GM19025 (cell line): ENCODE data around the gene NKAIN2.
"Not testable (repeated sequence)": the region's sequence is repeated elsewhere in the genome, so short reads cannot be mapped to it uniquely, and the experiment has no call there.

Source experiments
- ATAC-seq: cut with Tn5 transposase; IDR thresholded peaks from one replicate; pipeline ENCODE4 v1.9.1; 2021; ENCODE audit warnings: mild to moderate bottlenecking, low read depth, moderate library complexity; ENCODE audit not compliant: unreplicated experiment

Gene NKAIN2

DNA sequence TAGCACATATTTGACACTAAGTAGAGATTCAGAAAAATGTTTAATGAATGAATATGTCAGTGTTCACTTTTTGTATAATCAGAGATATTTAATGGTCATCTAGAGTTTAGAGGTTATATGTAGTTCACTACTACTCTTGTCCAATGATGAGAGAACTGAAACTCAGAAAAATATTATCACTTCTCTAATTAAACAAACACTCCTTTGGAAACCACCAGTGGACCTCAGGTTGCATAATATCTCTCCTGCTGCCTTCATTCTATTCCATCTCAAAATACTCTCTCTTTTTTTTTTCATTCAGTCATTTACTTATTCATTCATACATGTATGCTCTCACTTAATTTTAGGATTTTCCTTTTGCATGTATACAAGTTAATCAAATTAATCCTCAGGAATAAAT is 735.4 kb downstream of the NKAIN2 start:
- ATAC-seq: no peak

DNA sequence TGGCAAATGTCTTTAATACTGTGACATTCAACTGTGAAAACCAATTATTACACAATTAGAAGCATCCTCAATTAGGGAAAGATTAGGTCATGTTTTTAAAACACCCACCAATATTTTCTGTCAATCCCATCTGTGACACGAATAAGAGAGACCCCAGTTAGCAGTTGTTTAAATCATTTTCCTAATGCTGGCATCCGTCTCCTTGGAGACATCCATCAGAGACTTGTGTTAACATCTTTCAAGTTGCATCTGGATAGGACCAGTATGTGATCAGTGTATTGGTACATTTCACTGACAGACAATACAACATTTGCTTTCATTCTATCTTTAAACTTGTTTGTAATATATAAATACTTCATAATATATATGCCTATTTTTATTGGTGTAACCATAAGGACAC is 737.9 kb downstream of the NKAIN2 start:
- no peak for ATAC-seq

DNA sequence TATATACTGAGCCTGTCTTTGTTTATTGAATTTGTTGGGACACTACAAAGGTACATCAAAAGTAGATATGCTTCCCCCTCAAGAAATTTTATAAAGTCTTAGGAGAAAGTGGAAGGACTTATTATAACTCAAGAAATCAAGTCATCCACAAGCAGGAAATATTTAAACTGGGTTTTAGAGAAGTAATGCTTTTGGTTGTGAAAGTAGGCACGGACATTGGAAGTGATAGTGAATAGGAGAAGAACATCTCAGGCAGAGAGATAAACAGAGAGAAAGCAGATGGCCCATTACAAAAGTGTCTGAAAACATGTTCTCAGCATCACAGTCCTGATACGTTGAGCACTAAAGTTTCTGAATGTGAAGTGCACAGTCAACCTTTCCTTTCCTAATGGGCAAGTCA is 742.9 kb downstream of the NKAIN2 start:
- ATAC-seq: no peak

DNA sequence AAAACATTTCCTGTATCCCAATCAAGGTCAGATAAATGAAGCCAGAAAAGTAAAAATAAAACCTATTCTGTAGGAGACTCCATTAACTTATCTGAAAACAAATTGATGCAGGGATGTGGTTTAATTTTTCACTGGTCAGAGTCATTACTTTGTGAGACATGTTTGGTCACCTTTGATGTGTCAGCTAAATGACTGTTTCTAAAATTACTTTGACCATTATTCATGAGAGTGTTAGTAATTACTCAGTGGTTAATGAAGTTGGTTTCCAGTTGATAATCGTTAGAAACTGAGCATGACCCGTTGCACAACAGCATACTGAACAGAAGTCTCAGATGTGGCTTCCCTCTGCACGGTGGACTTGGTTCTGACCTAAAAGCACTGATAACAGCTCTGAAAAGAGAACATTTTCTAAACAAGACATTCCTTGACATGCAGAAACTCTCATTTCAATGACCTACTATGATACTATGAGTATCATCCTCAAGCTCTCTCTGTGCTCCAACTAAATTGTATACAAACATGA is 748.1 kb downstream of the NKAIN2 start:
- no peak for ATAC-seq

DNA sequence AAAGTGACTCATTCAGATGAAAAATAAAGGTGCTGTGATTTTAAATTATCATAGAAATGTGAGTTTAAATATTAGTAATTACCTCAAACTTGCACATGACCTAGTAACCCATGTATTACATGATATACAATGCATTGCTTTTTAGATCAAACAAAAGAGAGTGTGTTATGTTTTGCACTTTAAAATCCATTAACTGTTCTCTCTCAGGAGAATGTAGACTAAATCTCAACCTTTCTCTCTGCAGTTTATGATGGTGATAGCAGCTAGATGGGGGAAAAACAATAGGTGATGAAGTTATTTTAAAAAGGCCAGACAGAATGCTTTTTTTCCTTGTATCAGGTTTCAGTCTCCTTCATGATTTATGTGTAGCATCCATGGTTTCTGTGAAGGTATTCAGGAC is 754.2 kb downstream of the NKAIN2 start:
- ATAC-seq: no peak

DNA sequence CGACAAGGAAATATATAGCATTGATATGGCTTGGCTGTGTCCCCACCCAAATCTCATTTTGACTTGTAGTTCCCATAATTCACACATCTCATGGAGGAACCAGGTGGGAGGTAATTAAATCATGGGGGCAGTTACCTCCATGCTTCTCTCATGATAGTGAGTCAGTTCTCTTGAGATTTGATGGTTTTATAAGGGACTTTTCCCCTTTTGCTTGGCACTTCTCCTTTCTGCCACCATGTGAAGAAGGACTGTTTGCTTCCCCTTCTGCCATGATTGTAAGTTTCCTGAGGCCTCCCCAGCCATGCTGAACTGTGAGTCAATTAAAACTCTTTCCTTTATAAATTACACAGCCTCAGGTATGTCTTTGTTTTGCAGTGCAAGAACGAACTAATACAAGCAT is 756.4 kb downstream of the NKAIN2 start:
- not testable (repeated sequence) for ATAC-seq

DNA sequence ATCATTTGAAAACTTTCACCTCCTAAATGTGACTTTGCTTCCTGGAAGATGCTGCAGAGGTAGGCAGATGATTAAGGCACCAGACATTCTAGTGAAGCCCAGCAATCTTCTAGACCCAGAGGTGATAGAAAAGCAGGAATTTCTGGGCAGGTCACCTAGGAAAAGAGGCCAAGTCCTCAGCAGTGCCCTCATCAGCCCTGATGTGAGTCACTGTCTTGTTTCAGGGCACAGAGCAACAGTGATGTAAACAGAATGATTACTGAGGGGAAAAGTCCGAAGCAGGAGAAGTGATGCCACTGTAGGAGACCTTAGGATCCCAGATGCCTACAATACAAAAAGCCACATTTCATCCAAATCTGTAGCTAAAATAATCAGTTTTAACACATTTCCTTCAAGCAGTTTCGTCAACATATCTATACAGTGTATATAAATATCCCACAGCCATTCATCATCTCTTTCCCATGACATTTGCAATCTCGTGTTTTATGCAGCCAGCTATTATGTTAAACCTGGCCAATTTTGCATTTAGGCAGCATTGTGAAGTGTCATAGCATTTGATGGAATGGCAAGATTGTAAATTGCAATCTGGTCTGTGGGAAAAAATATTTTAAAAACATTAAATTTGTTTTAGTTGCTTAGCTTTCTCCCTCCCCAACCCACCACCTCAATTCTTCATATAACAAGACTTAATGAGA is 757.4 kb downstream of the NKAIN2 start:
- ATAC-seq: no peak

DNA sequence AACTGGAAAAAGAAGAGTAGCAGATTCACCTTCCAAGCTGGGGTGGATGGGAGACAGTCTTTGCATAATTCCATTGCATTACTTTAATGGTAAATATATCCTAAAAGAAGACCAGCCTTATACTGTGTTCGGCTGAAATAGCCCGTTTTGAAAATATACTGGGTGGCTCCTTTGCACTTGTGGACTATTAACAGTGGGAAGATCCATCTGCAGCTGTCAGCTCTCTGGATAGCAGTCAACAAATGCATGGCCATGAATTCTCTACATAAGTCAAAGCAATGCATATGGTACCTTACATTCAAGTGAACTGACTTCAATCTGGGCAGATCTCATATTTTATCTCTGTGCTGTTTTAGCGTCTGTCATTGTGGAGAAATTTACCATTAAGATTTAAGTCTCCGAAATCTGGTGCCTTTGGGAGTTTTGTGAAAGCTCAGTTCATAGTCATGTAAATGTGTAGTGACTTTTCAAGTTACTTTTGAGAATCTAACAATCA is 758.0 kb downstream of the NKAIN2 start:
- no peak for ATAC-seq

DNA sequence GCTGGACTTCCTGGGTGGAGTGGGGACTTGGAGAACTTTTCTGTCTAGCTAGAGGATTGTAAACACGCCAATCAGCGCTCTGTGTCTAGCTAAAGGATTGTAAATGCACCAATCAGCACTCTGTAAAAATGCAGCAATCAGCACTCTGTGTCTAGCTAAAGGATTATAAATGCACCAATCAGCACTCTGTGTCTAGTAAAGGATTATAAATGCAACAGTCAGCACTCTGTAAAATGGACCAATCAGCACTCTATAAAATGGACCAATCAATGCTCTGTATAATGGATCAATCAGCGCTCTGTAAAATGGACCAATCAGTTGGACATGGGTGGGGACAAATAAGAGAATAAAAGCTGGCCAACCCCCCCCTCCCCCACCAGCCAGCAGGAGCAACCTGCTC is 760.5 kb downstream of the NKAIN2 start:
- not testable (repeated sequence) for ATAC-seq

DNA sequence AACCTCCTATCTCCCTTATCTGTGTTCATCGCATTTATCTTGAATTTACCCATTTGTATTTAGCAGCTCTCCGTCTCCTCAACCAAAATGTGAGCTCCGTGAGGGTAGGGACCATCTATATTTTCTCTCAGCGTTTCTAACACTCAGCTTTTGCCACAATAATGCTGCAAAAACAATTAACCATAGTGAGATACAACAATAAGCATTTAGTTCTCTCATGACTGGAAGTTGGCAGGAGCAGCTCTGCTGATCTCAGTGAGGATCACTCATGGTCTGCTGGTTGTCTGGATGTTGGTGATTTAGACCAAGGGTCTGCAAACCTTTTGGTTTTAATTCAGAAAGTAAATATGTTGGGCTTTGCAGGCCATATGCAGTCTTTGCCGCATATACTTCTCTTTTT is 763.7 kb downstream of the NKAIN2 start:
- no peak for ATAC-seq

DNA sequence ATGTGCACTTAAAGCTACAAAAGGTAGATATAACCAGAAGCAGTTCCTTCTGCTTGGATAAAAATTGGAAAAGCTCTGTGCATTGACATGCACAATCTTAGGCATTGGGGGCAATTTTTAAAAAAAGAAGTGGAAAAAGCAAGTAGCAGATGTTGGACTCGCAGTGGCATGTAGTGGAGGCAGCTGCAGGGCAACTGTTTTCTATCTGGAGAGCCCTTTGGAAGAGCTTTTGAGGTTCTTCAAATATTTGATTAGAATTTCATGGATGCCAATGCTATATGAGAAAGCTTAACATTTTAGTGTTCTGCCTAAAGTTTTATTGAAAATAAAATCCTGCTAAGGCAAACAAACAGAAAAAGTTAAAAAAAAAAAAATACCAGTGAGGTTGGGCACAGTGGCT is 770.3 kb downstream of the NKAIN2 start:
- no peak for ATAC-seq

DNA sequence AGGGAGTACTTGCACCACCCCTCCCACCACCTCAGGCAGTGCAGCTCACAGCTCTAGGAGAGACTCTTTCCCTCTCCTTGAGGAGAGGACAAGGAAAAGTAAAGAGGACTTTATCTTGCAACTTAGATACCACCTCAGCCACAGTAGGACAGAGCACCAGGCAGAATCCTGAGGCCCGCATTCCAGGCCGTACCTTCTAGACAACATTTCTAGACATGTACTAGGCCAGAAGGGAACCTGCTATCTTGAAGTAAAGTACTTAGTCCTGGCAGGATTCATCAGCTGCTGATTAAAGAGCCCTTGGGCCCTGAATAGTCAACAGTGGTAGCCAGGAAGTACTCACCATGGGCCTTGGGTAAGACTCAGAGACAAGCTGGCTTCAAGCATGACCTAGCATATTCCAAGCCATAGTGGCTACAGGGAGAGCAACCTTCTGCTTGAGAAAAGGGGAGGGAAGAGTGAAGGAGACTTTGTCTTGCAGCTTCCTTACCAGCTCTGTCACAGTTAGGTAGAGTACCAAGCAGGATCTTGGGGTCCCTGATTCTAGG is 774.1 kb downstream of the NKAIN2 start:
- no peak for ATAC-seq

DNA sequence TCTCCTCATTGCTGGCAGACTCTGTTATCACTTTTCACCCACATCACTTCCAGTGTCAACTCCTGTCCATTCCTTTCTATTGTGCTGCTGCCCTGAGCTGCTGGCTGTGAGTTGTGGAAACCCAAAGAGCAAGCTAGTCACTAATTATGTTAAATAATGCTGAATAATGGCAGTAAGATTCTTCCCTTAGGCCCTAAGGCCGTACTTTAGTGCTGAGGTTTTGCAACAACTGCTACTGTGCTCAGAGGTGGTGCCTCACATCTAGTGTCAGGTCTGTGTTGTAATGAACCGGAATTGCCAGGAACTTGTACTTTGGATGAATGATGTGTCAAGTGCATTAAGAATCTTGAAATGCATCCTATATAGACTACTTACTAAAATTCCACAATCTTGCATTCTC is 786.3 kb downstream of the NKAIN2 start:
- no peak for ATAC-seq

DNA sequence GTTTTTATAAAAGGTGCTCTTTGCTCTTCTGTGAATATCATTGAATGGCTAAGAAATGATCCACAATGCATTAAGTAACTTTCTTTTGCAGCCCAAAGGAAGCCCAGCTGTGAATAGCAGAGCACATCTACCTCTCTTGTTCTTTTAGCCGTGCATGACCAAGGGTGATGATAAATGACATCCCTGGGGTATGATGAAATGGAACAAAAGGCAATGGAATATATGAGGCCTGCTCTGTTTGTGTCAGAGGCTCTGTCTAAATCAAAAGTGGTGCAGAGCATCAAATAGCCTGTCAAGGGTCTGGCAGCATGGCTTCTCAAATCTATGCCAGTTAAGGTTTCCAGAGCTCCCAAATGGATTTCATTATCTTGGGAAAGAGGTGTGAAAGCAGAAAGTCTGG is 796.0 kb downstream of the NKAIN2 start:
- no peak for ATAC-seq

DNA sequence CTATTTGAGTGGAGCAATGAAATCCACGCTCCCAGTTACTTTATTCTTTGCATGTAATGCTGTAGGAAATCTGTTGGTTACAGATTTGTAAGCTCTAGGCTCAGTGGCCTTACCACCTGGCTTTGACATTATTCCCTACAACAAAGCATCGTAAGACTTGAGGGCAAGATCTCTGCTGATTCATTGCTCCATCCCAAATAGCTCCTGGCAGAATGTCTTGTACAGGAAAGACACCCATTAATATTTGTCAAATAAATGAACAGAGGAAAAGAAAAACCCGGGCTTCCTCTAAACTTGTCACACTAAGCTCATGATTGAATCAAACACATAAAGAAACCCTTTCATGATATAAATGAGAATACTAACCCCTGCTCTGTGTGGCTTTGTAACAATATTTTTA is 801.1 kb downstream of the NKAIN2 start:
- no peak for ATAC-seq

DNA sequence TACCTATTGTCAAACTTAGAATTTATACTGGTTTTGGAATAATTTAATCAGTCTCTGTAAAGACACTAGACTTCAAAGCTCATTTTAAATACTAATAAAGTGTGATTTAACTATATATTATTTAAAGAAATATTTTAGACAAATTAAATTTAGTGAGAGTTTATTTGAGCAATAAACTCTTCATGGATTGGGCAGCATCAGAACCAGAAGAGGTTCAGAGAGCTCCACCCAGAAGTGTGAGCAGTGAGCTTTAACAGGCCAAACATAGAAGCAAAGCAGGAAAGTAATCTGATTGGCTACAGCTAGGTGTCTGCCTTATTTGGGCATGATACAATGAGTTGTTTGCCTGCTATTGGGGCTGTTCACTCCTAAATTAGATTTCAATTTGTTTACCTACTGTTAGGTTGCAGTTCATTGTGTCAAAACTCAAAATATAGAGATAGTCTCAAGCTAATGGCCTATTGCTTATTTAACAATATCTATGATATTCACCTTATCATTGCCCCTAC is 803.5 kb downstream of the NKAIN2 start:
- no peak for ATAC-seq

DNA sequence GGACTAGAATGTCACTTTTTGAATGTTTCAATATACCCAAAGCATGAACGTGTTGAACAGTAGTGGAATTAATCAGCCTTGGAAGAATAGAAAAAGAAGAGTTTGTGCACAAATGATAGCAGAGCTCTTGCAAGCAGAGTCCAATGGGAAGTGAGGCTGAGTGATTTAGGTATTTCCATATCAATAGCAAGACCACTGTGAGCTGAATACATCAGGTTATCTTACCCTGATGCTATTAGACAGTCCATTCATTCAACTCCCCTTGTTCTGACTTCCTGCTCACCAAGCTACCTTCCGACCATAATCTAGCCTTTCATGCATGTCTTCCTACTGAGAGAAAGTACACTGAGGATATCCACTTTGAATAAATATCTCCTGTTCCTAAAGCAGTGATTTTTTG is 809.4 kb downstream of the NKAIN2 start:
- no peak for ATAC-seq

DNA sequence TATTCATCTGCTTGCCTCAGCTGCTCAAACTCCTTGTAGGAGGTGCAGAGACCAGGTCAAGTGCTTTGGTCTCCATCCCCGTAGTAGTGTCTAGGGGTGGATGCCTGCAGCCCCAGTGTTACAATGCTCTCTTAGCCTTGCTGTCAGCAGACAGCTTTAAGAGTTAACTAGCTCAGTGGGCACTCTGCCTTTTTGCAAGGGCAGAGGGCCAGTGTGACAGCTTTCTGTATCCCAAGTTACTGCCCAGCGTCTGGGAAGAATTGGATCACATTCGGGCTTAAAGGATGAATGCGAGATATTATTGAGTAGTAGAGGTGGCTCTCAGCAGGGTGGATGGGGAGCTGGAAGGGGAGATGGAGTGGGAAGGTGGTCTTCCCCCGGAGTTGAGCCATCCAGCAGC is 818.7 kb downstream of the NKAIN2 start:
- ATAC-seq: no peak

DNA sequence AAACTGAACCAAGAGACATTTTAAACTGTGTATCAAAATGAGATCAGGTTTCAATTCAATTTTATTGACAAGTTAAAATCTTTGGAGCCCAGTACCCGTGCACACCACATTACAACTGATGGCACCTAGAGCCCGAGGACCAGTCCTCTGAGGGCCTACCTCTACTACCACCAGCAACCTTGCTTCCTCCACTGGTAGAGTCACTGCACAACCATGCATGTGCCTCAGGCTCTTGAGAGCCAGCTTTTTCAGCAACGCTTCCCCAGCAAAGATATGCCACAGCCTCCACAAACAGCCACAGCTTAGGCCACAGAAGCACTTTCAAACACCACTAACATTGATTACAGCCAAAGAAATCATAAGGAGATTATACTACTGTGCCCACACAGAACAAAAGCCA is 830.0 kb downstream of the NKAIN2 start:
- no peak for ATAC-seq

DNA sequence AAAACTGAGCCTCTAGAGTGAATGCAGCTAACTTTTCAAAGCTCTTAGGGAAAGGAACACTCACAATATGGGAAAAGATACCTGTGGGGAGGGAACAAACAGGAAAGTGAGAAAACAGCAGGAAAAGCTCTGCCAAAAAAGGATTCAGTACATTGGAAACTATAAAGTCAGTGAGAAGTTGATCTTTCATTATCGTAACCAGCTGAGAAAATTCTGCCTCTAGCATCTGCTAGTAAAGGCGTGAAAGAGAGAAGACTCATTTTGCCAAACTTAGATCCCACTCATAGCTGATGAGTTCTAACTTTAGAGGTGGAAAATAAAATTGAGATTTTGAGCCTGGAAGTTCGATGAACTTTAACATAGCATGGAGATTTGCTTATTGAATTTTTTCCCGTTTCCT is 836.8 kb downstream of the NKAIN2 start:
- ATAC-seq: no peak

DNA sequence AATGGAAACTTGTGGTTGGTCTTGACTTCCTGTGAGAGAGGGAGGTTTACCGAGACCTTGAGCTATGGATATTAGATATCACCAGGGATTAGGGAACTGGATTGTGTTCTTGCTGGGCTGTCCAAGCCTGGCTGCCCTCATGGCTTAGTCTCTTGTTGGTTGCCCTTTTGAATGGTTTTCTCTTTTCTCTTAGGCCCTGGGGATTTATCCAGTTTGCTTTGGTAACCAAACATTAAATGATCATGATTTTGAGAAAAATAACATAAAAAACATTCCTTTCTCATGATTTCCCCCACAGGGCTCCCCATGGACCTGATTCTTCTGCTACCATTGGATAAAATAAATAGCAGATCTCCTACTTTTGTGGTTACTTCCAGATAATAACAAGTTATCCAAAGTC is 852.2 kb downstream of the NKAIN2 start:
- ATAC-seq: no peak

DNA sequence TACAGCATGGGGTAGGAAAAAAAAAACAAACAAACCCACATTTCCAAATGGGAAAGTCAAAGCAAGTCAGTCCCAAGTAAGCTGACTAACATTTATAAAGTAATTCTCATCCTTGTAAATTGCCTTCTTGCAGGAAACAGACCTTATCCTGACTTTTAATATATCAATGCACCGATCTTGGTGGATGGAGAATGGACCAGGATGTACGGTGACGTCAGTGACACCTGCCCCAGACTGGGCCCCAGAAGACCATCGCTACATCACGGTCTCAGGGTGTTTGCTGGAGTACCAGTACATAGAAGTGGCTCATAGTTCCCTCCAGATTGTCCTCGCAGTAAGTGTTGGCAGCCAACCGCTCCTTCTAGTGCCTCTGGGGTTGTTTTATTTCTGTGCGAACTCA is 854.4 kb downstream of the NKAIN2 start:
- ATAC-seq: no peak
